Measurements from ENCODE around the gene ZXDC. TPM values are rescaled to one million over a fixed set of nuclear protein-coding genes. Genes with fewer than 3 reads are reported as not detected.

ZXDC gene
- total RNA-seq, 1 experiment from 2014 or later = 17.2 TPM

DNA sequence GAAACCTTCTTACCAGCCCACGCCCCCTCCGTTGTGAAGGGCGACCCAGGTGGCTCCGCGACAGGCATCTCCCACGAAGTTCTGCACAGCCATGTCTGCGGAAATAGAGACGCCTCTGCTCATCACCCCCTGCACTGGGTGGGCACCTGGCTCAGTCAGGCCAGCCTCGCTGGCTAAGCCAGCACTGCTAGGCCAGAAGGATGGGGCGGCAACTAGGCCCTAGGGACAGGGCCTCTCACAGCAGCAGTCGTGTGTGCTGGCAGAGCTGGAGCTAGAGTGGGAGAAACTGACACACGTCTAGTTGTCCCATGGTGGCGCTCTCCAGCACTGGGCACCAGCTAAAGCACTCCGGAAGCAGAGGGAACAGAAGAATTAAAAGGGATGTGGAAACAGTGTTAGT is 12.5 kb upstream of the ZXDC start:
- DNase-seq = no peak
- Histone ChIP-seq H3K9me3 (replicated peaks) (no peaks in the 10 kb centered on the region), H3K27me3 (peaks cover 6% of the 10 kb centered on the region; the same call in 1 of the 2 replicates), H3K4me1 (peaks cover 10% of the 10 kb centered on the region; the same call in 1 of the 2 replicates), H3K4me3 (no peak overlapping the region), H3K36me3 (no peaks in the 10 kb centered on the region), H3K27ac (no peak overlapping the region)

DNA sequence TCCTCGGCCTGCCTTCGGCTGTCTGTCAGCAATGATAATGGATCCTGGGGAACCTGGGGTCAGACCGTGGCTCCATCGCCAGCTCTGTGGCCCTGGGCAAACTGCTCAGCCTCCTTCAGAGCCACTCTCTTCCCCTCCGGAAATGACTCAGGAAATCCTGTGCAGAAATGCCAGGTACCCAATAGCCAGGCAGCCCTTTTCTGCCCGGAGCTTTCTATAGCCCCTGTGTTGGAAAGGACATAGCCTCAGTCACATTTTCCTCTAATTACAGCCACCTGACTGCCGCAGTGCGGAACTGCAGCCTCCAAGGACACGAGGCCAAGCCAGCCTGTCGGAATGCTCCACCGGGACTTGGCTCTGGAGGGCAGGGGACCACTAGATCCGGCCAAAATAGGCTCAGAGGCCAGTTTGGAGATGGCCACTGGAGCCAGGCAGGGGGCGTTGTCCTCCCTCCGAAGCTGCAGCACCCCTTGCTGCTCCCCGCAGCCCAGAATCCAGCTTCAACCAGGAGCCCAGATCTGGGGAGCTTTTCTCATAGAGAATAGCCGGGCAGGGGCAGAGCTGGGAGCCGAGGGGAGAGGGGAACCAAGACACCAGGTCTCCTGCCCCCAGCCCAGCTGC is 11.6 kb upstream of the ZXDC start:
- DNase-seq = no peak
- H3K36me3 ChIP-seq = no peaks in the 10 kb centered on the region
- no peak overlapping the region for H3K27ac ChIP-seq
- no peaks in the 10 kb centered on the region for H3K9me3 ChIP-seq (replicated peaks)
- H3K27me3 ChIP-seq = 0 out of 2 replicates have a peak, but pooled peaks cover 3% of the 10 kb centered on the region
- H3K4me3 ChIP-seq = no peak overlapping the region
- H3K4me1 ChIP-seq = peaks cover 10% of the 10 kb centered on the region; the same call in 1 of the 2 replicates

DNA sequence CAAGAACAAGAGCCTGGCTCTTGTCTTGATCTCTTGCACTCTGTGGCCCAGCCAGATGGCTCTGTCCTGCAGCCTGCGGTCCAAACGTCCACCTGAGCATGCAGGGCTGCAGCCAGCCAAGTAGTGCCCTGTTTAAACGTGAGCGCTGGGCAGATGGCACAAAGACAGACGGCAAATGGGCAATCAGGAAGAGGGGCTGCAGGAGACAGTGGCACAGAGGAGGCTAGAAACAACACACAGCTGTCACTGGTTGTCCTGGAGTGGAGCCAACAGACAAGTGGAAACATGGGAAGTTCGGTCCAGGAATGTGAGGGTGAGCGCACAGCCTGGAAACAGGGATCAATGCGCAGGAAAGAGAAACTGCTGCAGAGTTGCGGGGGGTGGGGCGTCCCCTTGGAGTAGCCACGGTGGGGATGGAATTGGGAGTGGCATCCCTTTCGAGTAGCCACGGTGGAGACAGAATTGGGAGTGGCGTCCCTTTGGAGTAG is 10.7 kb upstream of the ZXDC start:
- 0 out of 2 replicates have a peak, but pooled peaks cover 3% of the 10 kb centered on the region for H3K27me3 ChIP-seq
- no peaks in the 10 kb centered on the region for H3K9me3 ChIP-seq (replicated peaks)
- peaks cover 13% of the 10 kb centered on the region for H3K4me1 ChIP-seq
- no peaks in the 10 kb centered on the region for H3K36me3 ChIP-seq
- no peak overlapping the region for H3K4me3 ChIP-seq
- peak; percentile 70 to 73 for DNase-seq
- H3K27ac ChIP-seq = no peak overlapping the region

DNA sequence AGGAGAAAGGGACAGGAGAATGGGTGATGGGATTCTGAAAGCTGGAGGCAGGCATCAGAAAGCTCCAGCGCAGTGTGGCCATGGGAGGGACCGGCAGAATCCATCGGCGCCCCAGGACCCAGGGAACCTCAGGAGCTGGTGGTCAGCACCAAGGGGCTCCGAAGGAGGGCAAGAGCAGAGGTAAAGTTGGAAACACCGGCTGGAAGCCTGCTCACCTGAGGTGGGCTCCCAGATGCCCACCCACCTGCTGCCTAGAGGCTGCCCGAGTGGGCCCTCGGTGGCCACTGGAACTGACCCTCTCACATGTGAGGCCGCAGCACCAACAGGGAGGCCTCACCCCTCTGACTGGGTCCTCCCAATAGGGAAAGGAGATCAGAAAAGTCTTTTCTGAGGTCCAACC is 10.3 kb upstream of the ZXDC start:
- no peak for DNase-seq
- Histone ChIP-seq H3K27ac (no peak overlapping the region), H3K4me1 (peaks cover 13% of the 10 kb centered on the region)

DNA sequence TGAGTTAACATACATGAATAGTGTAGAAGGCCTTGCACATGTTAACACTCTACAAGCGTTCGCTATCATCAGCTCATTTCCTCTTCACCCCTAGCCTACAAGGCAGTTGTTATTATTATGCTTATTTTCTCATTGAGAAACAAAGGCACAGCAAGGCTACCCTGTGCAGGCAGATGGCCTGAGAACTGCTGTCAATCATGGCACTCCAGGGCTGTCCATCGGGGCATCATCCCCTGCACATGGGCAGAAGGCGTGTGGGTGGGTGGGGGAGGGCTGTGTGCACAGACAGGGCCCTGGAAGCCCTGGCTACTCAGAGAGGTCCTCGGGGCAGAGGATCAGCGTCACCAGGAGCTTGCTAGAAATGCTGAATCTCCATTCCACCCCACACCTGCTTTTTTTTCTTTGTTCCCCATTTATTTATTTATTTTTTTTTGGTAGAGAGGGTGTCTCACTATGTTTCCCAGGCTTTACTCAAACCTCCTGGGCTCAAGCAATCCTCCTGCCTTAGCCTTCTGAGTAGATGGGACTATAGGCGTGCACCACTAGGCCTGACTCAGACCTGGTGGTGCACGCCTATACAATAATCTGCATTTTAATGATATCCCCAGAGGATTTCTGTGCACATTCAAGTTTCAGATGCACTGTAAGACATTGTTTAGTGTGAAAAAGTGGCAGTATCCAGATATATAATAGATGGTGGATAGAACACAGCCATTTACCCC is 9.6 kb upstream of the ZXDC start:
- peaks cover 13% of the 10 kb centered on the region for H3K4me1 ChIP-seq

More for the DNA sequence above, 10.3 kb upstream of the ZXDC start:
- Histone ChIP-seq H3K36me3 (no peaks in the 10 kb centered on the region), H3K4me3 (no peak overlapping the region), H3K27me3 (0 out of 2 replicates have a peak, but pooled peaks cover 3% of the 10 kb centered on the region), H3K9me3 (replicated peaks) (no peaks in the 10 kb centered on the region)

DNA sequence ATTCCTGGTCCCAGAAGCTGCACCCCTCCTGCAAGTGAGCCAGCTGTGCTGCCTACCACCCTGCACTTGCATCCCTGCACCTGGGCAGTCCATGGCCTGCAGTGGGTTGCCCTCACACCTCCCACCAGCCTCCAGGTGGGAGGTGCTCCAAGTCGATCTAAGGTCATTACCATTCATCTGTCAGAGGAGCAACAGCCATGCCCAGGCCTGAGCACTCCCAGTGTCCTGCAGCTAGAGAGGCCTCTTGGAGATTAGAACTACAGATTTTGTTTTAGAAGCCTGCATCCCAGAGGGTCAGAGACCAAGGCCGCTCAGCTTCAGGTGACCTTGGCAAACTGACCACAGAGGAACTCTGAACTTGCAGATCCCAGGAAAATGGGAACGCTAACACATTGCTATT is 9.0 kb upstream of the ZXDC start:
- H3K4me1 ChIP-seq = peaks cover 13% of the 10 kb centered on the region
- no peaks in the 10 kb centered on the region for H3K27me3 ChIP-seq
- no peak for DNase-seq
- H3K36me3 ChIP-seq = no peaks in the 10 kb centered on the region
- H3K27ac ChIP-seq = no peak overlapping the region
- H3K4me3 ChIP-seq = no peak overlapping the region
- no peaks in the 10 kb centered on the region for H3K9me3 ChIP-seq (replicated peaks)

More for the DNA sequence above, 9.6 kb upstream of the ZXDC start:
- Histone ChIP-seq H3K9me3 (replicated peaks) (no peaks in the 10 kb centered on the region), H3K4me3 (no peak overlapping the region), H3K27ac (no peak overlapping the region), H3K36me3 (no peaks in the 10 kb centered on the region), H3K27me3 (0 out of 2 replicates have a peak, but pooled peaks cover 3% of the 10 kb centered on the region)
- DNase-seq = no peak

DNA sequence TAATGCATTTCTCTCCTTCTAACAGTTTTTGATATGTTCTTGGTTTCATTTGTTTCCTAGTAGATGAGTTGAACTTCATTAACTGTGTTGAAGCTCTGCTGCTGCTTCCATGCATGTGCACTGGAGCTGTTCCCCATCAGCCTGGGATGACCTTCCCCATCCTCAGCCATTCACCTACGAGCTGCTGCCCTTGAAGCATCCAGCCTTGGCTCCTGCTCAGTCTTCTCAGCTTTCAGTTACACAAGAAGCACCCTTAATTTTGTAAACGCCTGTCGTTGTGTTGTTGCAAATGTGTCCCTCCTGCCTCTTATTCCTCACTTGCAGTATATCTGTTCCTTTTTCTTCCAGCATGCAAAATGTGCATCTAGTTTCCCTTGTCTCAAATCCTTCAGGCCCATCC is 8.5 kb upstream of the ZXDC start:
- DNase-seq = no peak
- no peaks in the 10 kb centered on the region for H3K27me3 ChIP-seq
- no peaks in the 10 kb centered on the region for H3K36me3 ChIP-seq
- H3K4me3 ChIP-seq = no peak overlapping the region
- H3K9me3 ChIP-seq (replicated peaks) = no peaks in the 10 kb centered on the region
- H3K4me1 ChIP-seq = peaks cover 13% of the 10 kb centered on the region
- no peak overlapping the region for H3K27ac ChIP-seq

DNA sequence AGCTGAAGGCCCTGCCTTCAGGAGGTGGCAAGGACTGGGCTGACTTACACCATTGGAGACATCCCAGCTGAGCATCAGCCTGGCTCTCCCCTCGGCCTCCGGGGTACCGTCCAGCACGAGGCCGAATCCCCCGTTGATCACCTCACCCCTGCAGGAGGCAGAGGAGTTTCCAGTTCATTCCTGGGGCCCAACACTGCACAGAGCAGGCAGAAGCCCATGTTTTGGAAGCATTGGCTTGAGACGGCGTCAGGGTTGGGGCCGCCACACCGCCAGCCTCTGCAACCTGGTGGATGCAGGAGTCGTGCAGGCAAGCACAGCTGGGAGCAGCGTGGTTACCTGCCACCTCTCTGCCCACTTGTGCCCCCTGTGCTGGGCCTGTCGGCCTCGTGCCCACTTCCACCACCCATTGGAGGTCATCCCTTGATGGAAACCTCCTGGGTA is 7.7 kb upstream of the ZXDC start:
- Histone ChIP-seq H3K9me3 (replicated peaks) (no peaks in the 10 kb centered on the region), H3K27me3 (no peaks in the 10 kb centered on the region), H3K36me3 (no peaks in the 10 kb centered on the region), H3K4me1 (peaks cover 13% of the 10 kb centered on the region), H3K27ac (no peak overlapping the region), H3K4me3 (no peak overlapping the region)
- no peak for DNase-seq

DNA sequence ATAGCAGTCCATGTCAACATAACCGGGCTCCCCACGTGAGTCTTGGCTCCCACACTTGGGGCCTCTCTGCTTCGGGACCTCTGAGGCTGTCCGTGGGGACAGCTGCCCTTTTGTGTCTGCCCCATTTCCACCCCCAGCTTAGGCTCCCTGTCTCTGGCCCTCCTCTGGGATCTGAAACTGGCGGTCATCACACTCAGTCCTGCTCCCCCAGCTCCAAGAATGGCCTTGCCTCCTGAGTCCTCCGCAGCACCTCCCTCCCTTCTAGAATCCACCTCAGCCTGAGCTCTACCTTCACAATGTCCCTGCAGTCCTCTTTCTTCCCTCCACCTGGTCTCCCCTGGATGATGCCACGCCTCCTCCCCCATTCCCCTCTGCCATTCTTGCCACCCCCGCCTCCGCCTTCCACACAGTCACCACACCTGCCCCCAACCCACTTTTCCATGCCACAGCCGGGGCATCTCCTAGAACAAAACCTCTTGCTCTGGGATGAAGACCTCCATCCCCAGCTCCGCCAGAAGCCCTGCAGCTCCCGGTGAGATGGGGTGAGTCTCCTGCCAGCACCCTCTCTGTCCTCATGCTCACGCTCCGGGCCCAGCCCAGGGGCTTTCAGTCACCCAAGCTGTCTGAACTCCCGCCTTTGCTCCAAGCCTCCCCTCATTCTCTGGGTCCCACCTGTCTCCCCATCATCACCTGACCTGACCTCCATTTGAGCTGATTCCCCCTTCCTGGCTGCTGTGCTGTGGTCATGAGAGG is 7.0 kb upstream of the ZXDC start:
- no peaks in the 10 kb centered on the region for H3K27me3 ChIP-seq
- H3K9me3 ChIP-seq (replicated peaks) = no peaks in the 10 kb centered on the region
- H3K4me1 ChIP-seq = peaks cover 13% of the 10 kb centered on the region
- H3K4me3 ChIP-seq = no peak overlapping the region
- no peak overlapping the region for H3K27ac ChIP-seq
- no peak for DNase-seq
- H3K36me3 ChIP-seq = no peaks in the 10 kb centered on the region

DNA sequence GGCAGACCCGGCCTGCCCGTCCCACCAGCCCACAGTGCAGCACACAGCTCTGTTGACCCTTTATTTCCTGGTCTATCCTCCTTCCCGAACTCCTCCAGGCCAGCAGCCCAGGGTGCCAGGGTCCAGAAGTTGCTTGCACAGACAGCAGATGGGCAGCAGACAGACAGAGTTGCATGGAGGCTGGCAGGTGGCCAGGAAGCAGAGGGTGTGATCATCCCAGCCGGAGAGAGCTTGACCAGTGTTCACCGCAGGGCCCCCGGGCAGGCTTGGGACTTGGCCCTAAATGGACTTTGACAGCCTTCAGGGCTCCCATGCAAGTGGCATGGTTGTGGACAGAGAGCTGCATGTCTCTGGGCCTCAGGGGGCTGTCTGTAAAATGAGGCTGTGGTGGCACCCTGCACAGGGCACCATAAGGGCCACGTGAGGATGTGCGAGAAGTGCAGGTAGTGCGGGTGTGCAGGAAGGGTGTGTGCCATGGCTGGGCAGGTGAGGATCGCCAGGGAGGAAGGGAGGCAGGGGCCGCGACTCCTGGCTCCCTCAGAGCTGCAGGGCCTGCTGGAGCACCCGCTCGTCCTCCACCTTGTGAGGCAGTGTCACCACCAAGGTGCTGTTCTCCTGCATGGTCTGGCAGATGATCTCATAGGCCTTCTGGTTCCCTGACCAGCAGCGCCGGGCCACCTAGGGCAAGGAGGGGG is 6.3 kb upstream of the ZXDC start:
- no peak overlapping the region for H3K4me3 ChIP-seq
- H3K27me3 ChIP-seq = no peaks in the 10 kb centered on the region
- peak; percentile 53 to 55 for DNase-seq
- H3K27ac ChIP-seq = no peak overlapping the region
- H3K36me3 ChIP-seq = no peaks in the 10 kb centered on the region
- peaks cover 12% of the 10 kb centered on the region for H3K4me1 ChIP-seq
- no peaks in the 10 kb centered on the region for H3K9me3 ChIP-seq (replicated peaks)

DNA sequence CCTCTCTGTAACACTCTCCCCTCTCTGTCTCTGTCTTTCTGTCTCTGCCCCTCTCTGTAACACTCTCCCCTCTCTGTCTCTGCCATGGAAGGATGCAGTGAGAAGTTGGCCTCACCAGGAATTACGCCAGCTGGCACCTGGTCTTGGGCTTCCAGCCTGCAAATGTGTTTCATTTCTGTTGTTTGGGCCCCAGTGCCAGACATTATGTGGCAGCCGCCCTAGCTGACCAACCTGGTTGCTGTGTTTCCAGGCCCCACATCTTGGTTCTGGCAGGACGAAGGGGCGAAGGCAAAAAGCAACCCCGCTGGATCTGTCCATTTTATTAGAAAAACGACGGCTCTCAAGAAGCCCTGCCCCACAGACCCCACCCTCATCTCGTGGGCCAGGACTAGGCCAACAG is 5.2 kb upstream of the ZXDC start:
- Histone ChIP-seq H3K27ac (no peak overlapping the region), H3K4me3 (no peak overlapping the region), H3K4me1 (peaks cover 6% of the 10 kb centered on the region), H3K36me3 (no peaks in the 10 kb centered on the region), H3K9me3 (replicated peaks) (no peaks in the 10 kb centered on the region), H3K27me3 (no peaks in the 10 kb centered on the region)
- no peak for DNase-seq

DNA sequence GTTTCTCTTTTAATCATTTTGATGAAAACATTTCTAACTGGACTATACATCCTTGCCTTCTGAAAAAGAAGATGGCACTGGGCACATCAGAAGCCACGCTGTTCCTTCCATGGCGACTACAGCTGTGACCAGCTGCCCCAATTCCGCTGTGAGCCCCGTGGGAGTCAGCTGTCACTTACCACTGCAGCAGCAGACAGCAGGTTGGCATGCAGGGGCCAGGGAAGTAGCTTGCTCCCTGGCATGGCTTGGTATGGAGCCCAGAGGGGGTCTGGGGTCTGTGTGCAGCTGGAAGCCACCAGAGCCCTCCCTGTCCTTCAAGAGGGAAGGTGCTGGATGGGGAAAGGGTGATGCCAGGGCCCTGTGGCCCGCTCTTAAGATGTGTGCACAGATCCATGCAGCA is 4.5 kb upstream of the ZXDC start:
- Histone ChIP-seq H3K4me3 (no peak overlapping the region), H3K27ac (no peak overlapping the region), H3K4me1 (peaks cover 6% of the 10 kb centered on the region), H3K9me3 (replicated peaks) (no peaks in the 10 kb centered on the region), H3K36me3 (no peaks in the 10 kb centered on the region), H3K27me3 (no peaks in the 10 kb centered on the region)
- DNase-seq = no peak

DNA sequence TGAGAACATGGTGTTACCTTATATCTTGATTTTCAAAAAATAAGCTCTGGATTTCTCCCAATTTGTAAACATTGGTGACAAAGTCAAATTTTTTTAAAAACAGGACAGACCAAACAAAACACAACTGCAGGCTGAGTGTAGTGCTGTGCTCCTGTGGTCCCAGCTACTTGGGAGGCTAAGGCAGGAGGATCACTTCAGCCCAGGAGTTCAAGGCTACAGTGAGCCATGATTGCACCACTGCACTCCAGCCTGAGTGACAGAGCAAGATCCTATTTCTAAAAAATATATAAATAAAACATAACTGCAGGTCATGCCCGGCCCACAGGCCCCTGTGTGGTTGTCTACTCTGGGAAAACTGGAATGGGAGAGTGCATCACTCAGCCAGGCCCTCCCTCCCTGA is 4.0 kb upstream of the ZXDC start:
- Histone ChIP-seq H3K4me3 (no peak overlapping the region), H3K9me3 (replicated peaks) (no peaks in the 10 kb centered on the region), H3K27ac (no peak overlapping the region), H3K27me3 (no peaks in the 10 kb centered on the region), H3K36me3 (no peaks in the 10 kb centered on the region), H3K4me1 (peaks cover 6% of the 10 kb centered on the region)
- no peak for DNase-seq

DNA sequence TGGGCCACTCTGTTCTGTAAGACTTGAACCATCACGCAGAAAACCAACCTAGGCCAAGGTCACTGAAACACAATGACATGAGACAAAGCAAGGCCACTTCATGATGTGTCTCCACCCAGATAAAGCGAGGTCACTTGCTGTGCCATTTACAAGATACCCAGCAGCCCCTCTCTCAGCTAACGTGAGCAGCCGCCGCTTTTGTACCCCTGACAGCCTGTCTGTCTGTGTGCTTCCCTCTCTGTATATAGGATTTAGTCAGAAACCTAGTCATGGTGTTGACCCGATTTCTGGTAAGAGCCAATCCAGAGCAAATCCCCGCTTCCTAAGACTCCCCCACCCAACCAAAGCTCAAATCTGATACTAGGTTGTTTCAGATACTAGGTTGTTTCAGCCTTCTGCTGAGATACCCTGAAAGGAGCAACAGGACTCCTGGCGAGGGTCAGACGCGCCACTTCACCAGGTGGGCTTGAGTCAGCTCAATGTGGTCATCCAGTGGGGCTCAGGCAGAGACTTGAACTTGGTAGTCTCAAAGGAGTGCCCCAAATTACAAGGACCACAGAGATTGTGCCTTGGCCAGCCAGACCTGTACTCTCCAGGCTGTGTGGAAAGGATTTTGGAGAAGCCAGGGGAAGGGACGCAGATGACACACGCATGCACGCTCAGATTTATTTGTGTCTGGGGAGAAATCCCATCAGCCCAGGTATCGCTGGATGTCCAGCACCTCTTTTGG is 3.1 kb upstream of the ZXDC start:
- H3K27me3 ChIP-seq = no peaks in the 10 kb centered on the region
- no peak overlapping the region for H3K4me3 ChIP-seq
- peaks cover 10% of the 10 kb centered on the region for H3K4me1 ChIP-seq
- H3K36me3 ChIP-seq = no peaks in the 10 kb centered on the region
- H3K27ac ChIP-seq = no peak overlapping the region
- no peaks in the 10 kb centered on the region for H3K9me3 ChIP-seq (replicated peaks)
- DNase-seq = no peak
